DMS53 treated with DMSO at 0.1 percent for 48 hours (cell line): ENCODE measurements around the gene IQCN.
"Not testable (repeated sequence)": the region's sequence is repeated elsewhere in the genome, so short reads cannot be mapped to it uniquely, and the experiment has no call there.

ENCODE experiments used
- DNase-seq: peaks from one replicate; lab custom pipeline; 2025; ENCODE audit not compliant: unreplicated experiment; lab: John Stamatoyannopoulos, UW

Gene IQCN

GRCh38 chr19:18218600-18218999 lies 55.7 kb downstream of the IQCN start:
- no peak for DNase-seq

DNA sequence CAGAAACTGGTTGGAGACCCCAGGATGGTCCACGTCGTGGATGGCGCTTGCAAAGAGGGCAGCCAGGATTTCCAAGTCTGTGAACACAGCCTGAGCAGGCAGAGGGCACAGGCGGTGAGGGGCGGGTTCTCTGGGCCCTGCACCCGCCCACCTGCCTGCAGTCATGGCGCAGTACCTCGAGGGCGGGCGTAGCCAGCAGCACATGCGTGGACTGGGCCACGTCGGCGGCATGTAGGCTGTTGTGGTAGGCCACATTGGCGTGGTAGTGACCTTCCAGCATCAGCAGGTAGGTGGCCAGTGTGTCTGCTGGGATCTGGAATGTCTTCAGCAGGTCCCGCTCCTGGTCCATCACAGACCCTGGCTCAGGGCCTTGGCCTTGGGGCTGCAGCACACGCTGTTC lies 56.1 kb downstream of the IQCN start:
- no peak for DNase-seq

DNA sequence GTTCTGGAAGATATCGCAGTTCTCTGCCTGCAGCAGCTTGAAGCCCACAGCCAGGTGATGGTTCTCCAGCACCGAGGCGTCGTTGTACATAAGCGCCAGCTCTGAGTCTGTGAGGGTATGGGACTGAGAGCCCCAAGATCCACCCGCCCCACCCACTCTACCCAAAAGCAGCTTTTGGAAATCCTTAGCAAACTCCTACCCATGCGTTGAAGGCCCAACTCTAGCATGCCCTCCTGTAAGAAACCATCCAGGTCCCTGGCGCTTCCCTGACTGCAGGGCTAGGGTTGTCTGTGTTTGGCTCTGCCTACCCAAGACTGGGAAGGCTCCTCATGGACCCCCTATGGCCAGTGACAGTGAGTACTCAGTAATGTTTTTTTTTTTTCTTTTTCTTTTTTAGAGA lies 57.5 kb downstream of the IQCN start:
- DNase-seq, result no peak

- no peak for DNase-seq
Observed at GRCh38 chr19:18214779-18215433, 59.3 kb downstream of the IQCN start.

DNA sequence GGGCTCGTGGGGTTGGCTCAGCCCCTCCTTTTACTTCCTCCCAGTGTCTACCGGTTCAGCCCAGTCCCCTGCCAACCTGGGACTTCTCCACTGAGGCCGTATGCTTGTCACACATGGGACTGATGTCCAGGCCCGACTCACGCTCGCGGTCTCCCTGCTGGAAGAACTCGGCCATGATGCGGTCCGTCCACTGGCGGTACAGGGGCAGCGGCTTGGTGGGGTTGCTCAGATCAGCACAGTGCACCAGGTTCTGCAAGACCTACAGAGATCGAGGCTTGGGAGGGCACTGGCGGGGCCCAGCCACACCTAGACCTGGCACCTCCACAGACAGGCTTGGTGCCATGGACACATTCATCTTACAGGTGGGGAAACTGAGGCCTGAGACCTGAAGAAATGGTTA lies 62.6 kb downstream of the IQCN start:
- no peak for DNase-seq

GRCh38 chr19:18209912-18210311 lies 64.3 kb downstream of the IQCN start:
- DNase-seq, result not testable (repeated sequence)

GRCh38 chr19:18208098-18208951 lies 65.9 kb downstream of the IQCN start:
- no peak for DNase-seq
